Transverse colon (tissue), 4 donors: Measurements from ENCODE around the gene PTTG1. TPM values are rescaled to one million over a fixed set of nuclear protein-coding genes. Genes with fewer than 3 reads are reported as not detected.

Source experiments
- DNase-seq: peaks from one replicate; pipeline ENCODE4 v3.0.0-alpha.2; 2019
- H3K27ac ChIP-seq, 4 donors: fragments of 200-600 bp; sonication (generic); 2 replicates each; pipeline ENCODE4 v1.5.1; 2016 to 2018; ENCODE audit warnings: inconsistent platforms in 4 of 4
- H3K27me3 ChIP-seq: fragments of 200-600 bp; sonication (generic); 2 replicates; pipeline ENCODE4 v1.5.1; 2017; ENCODE audit warnings: inconsistent platforms
- H3K36me3 ChIP-seq, 4 donors: fragments of 200-600 bp; sonication (generic); 2 replicates each; pipeline ENCODE4 v1.5.1; 2017 to 2019; ENCODE audit warnings: inconsistent platforms in 4 of 4
- H3K4me1 ChIP-seq, 4 donors: fragments of 200-600 bp; sonication (generic); 2 replicates each; pipeline ENCODE4 v1.5.1; 2017 to 2020; ENCODE audit warnings: inconsistent platforms in 4 of 4
- H3K4me3 ChIP-seq, 4 donors: fragments of 200-600 bp; sonication (generic); 1 replicate in 1 of 4; 2 replicates in 3 of 4; pipeline versions ENCODE4 v1.5.1 to v1.6.1; 2017 to 2019; ENCODE audit warnings: inconsistent platforms in 4 of 4
- H3K9me3 ChIP-seq, 2 donors: fragments of 200-600 bp; sonication (generic); 2 replicates each; pipeline ENCODE4 v1.5.1; 2017 to 2019; ENCODE audit warnings: inconsistent platforms in 2 of 2
- CTCF ChIP-seq, 5 experiments: fragments of 200-600 bp in 3 of 5; fragments of 450-650 bp in 2 of 5; sonication (generic) in 3 of 5; IDR thresholded peaks; 1 replicate in 2 of 5; 2 replicates in 3 of 5; pipeline ENCODE4 v1.5.1; 2016 to 2017; ENCODE audit warnings: antibody characterized with exemption in 5 of 5, inconsistent platforms in 3 of 5, mild to moderate bottlenecking in 2 of 5, moderate library complexity in 1 of 5
- EP300 ChIP-seq: sonication (generic); formaldehyde crosslinking; IDR thresholded peaks from one replicate; pipeline ENCODE4 v1.6.1; 2017; ENCODE audit warnings: antibody characterized with exemption, low read depth
- POLR2A ChIP-seq: fragments of 450-650 bp; IDR thresholded peaks from one replicate; pipeline ENCODE4 v1.6.1; 2016; ENCODE audit warnings: antibody characterized with exemption, mild to moderate bottlenecking, moderate library complexity
- POLR2AphosphoS5 ChIP-seq, 3 donors: sonication (generic); formaldehyde crosslinking; IDR thresholded peaks; one replicate each; pipeline ENCODE4 v1.6.1; 2016; ENCODE audit warnings: antibody characterized with exemption in 3 of 3
- WGBS, 2 donors: methylation state at CpG; one replicate each; pipeline ENCODE4 v1.1.5; 2018; ENCODE audit warnings: low coverage in 1 of 2; 5-methylcytosine and 5-hydroxymethylcytosine counted together
- in situ Hi-C, 4 donors: fragments of 200-750 bp; cut with MboI; loops; one replicate each; pipeline versions ENCODE4 v1.15.0 to v1.15.1; 2017; ENCODE audit warnings: low sequenced_read_pairs in 3 of 4, low pct_ligation_motif_present in 1 of 4, low pct_unique_long_range_greater_than_20kb in 1 of 4
- intact Hi-C: fragments of 100-400 bp; cut with DNase I; formaldehyde crosslinking; loops from one replicate; pipeline ENCODE4 v1.15.1; 2023; ENCODE audit warnings: low total_unique reads
- small RNA-seq, 4 donors: library from RNA; depleted of rRNA; stranded (forward); fragments of <200 nt; gene quantifications; one replicate each; pipeline ENCODE3, GENCODE V24; 2016
- total RNA-seq, 4 donors: library from RNA; depleted of rRNA; stranded (reverse); fragments of >200 nt; gene quantifications; one replicate each; pipeline ENCODE4 v1.1.0, GENCODE V29; 2016

The PTTG1 gene
- total RNA-seq, 4 donors from 2014 or later, result 6.4 to 41.1 (median 15.2) TPM

GRCh38 chr5:160477266-160477970 lies 55.8 kb downstream of the PTTG1 start:
- H3K4me3 ChIP-seq, result no peak overlapping the region
- WGBS, 2 donors, result 79 to 92% methylated on average over 4 to 6 of the region's 6 CpGs
- H3K9me3 ChIP-seq, result no peaks in the 10 kb centered on the region
- H3K27ac ChIP-seq, result no peak overlapping the region
- intact Hi-C loops, result no loop called here
- TF ChIP-seq POLR2A (no peak), EP300 (no peak), POLR2AphosphoS5 (IDR thresholded peaks at IDR 0.05) (no peak), CTCF (IDR thresholded peaks at IDR 0.05) (no peak)
- no peak for DNase-seq
- H3K4me1 ChIP-seq, result peaks cover 0 to 32% (median 5%) of the 10 kb centered on the region in 4 donors
- H3K36me3 ChIP-seq, result no peaks in the 10 kb centered on the region
- in situ Hi-C loops, result loop anchor here in 1 of 4 donors (25.0 kb wide), 1 partner anchor 310 kb away; no protein-coding TSS in a partner anchor
- no peaks in the 10 kb centered on the region for H3K27me3 ChIP-seq

- in situ Hi-C loops, result loop anchor here in 1 of 4 donors (25.0 kb wide), 1 partner anchor 309 kb away; no protein-coding TSS in a partner anchor
- no peaks in the 10 kb centered on the region for H3K9me3 ChIP-seq
- H3K27me3 ChIP-seq, result no peaks in the 10 kb centered on the region
- DNase-seq, result no peak
- intact Hi-C loops, result no loop called here
- 62% methylated on average over 2 of the region's 2 CpGs; no CpG with 5 or more reads in 1 of the 2 donors for WGBS, 2 donors
- H3K36me3 ChIP-seq, result no peaks in the 10 kb centered on the region
- H3K27ac ChIP-seq, result no peak overlapping the region
- peaks cover 0 to 32% (median 5%) of the 10 kb centered on the region in 4 donors for H3K4me1 ChIP-seq
- no peak for TF ChIP-seq CTCF (IDR thresholded peaks at IDR 0.05)
- TF ChIP-seq POLR2A, result no peak
- TF ChIP-seq EP300, result no peak
- TF ChIP-seq POLR2AphosphoS5 (IDR thresholded peaks at IDR 0.05), result no peak
- H3K4me3 ChIP-seq, result no peak overlapping the region
These were observed 56.5 kb downstream of the PTTG1 start for GRCh38 chr5:160478163-160478562.

Small RNAs within 50 kb of the gene (small RNA-seq; reads per million reads assigned to genes)
- 0 reads per million in 4 donors for gene MIR3142

Other genes with a start within 250 kb of the PTTG1 start
- gene FABP6, start 192.3 kb upstream of the PTTG1 start, total RNA-seq, result not detected
- gene CCNJL, start 109.3 kb upstream of the PTTG1 start, total RNA-seq, result 10 to 100 TPM; 23.9 to 37.6 (median 28.3) TPM
- gene C1QTNF2, start 51.2 kb upstream of the PTTG1 start, total RNA-seq, result 1 to 10 TPM in 1 of 4 donors, under 1 TPM in 2, not detected in 1; 0.41 to 2.2 (median 0.79) TPM
- 1 to 10 TPM in 3 of 4 donors, under 1 TPM in 1; 0.37 to 7.8 (median 2.5) TPM for gene FAM200C, start 21.8 kb upstream of the PTTG1 start, total RNA-seq
- 10 to 100 TPM; 10.5 to 69.2 (median 52.5) TPM for gene SLU7, start 2.8 kb upstream of the PTTG1 start, total RNA-seq